NCI-H2171 (cell line): ENCODE data around the gene FGF14.
"Not testable (repeated sequence)": the region's sequence is repeated elsewhere in the genome, so short reads cannot be mapped to it uniquely, and the experiment has no call there.

ENCODE experiments used
- DNase-seq: peaks from one replicate; lab custom pipeline; 2025; lab: John Stamatoyannopoulos, UW

FGF14 gene

GRCh38 chr13:102195566-102196462, 206.0 kb downstream of the FGF14 start:
- no peak for DNase-seq

GRCh38 chr13:102192858-102193257, 209.0 kb downstream of the FGF14 start:
- DNase-seq = no peak

- no peak for DNase-seq
Measured at GRCh38 chr13:102191951-102192502, 209.8 kb downstream of the FGF14 start.

DNA sequence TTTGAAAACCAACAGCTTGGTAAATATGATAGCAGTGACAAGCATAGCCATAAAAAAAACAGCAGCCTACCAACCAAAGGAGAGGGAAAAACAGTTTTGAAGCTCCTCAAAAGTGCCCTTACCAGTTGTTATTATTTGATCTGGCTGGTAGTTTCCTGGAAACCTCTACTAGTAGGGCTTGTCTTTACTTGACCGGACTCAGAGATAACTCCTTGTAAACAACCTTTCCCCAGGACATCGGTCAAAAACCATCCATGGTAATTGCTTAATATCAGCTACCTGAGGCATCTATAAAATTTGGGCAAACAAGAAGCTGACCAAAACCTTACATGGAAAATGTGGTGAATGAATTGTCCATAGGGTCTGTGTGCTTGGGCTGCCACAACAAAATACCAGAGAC, 210.9 kb downstream of the FGF14 start:
- no peak for DNase-seq

DNA sequence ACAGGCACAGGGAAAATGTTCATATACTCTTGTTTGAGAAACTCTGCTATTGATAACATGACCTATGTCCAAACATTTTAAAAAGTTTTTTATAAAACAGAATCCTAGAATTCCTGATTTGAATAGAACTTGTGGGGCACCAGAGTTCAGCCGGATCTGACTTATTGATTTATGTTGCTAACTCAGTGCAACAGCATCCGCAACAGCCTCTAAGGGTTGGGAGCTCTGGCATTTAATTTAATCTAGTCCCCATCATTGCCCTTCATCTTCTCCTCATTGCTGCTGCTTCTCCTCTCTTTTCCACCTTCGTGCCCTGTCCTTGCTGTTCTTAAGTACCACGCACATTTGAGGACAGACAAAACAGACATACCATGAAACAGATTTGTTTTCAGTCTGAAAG, 214.5 kb downstream of the FGF14 start:
- DNase-seq = no peak

DNA sequence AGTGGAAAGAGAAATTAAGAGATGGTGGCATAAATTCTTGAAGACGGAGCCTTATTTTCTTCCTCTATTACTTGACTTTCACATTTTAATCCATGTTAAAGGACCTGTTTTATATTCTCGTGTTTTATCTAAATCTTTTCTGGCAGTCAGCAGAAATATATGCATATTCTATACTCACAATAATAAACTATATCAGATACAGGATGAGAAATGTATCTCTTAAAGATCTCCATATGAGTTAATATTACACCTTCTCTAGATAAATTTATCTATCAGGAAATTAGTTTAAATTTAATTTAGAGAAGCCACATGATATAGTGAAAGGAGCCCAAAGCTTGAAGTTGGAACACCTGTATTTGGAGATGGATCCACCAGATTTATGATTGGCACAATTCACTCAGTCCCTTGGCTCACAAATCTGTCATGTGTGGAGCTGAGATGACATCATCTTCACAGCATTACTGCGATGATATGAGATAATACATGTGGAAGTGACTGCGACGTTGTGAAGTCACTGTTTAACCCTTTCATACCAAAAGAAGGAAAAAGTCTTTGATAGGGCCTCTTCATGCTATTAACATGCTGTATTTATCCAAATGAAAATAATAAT, 216.4 kb downstream of the FGF14 start:
- no peak for DNase-seq

- no peak for DNase-seq
Measured at GRCh38 chr13:102183509-102184182, 218.2 kb downstream of the FGF14 start.

DNA sequence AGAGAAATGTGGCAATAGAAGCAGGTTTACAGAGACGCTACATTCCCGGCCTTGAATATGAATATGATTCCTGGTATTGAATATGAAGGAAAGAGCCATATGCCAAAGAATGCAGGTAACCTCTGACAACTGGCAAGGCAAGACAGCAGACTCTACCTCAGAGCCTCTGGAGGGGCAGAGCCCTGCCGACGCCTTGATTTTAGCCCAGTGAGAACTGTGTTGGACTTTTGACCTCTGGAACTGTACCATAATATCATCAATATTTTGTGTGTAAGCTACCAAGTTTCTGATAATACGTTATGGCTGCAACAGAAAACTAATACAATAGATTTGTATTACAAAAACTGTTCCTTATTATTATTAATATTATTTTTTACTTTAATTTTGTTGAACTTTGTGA, 219.7 kb downstream of the FGF14 start:
- DNase-seq = no peak

- no peak for DNase-seq
Measured at GRCh38 chr13:102177431-102177830, 224.4 kb downstream of the FGF14 start.

- no peak for DNase-seq
Measured at GRCh38 chr13:102176846-102177245, 225.0 kb downstream of the FGF14 start.

GRCh38 chr13:102172406-102172805, 229.4 kb downstream of the FGF14 start:
- no peak for DNase-seq

DNA sequence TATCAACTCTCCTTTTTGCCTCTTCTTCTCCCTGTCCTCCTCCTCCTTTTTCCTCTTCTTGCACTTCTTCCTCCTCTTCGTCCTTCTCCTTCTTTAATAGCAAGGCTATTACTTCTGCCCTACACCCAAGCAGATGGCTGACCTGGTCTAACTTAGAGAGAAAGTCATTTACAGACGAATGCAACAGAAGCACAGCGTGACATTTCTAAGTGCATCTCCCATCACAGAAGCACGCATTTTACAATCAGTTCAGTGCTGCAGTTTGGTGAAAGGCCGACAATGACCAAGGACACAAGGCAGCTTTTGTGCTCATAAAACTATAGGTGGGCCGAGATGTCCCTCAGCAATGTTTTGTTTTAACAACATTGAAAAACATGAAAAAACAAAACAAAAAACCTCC, 231.5 kb downstream of the FGF14 start:
- no peak for DNase-seq

- no peak for DNase-seq
Measured at GRCh38 chr13:102169471-102170015, 232.3 kb downstream of the FGF14 start.

DNA sequence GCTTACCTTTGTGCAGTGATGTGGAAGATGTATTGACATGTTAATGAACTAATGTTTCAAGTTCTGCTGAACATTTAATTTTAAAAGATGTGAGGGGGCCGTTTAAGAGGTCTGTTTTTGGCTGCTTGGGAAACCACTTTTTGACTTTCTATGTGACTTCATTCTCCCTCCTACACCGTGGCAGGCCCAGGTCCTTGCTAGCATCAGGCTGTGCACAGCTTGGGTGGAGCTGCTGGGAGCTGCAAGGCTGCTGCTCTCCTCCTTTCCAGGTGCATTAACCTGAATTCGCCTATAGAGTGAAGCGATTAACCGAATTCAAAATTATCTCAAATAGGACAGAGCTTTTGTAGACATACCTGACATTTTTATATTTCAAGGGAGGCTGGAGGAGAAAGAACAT, 249.1 kb downstream of the FGF14 start:
- DNase-seq = no peak

- no peak for DNase-seq
Measured at GRCh38 chr13:102147353-102147752, 254.5 kb downstream of the FGF14 start.

- DNase-seq = no peak
Measured at GRCh38 chr13:102145750-102146149, 256.1 kb downstream of the FGF14 start.

DNA sequence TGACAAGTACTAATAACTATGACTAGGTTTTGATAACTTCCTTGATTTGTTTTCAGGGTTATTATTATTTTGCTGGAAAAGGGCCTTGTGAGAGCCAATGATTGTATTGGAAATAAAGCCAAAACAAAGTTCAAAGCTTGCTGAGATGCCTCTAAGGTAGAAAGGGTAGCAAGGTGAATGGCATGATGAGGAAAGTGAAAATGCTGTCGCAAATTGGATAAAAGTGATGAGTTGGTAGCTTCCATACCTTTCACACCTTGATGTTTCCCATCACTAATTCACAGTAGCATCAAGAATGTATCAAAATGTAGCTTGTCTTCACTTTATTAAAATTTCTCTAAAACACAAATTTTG, 259.4 kb downstream of the FGF14 start:
- no peak for DNase-seq

- peak; percentile 28 for DNase-seq
Measured at GRCh38 chr13:102141625-102142472, 260.0 kb downstream of the FGF14 start.

DNA sequence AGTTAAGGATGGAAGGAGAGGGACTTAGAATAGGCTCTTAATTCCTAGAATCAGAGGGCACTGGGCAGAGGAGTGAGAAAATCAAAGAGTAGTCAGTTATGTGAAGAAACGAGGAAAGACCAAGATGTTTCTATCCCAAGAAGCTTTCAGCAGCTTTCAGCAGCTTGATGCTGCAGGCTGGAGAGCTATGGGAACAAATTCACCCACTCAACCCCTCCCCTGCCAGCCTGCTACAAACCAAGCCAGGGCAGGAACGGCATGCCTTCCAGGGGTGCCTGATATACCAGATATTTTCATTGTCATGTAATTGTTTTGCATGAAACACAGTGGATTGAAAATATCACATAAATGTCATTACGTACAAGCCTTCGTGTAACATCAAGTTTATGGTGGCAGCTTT, 262.2 kb downstream of the FGF14 start:
- DNase-seq = no peak

DNA sequence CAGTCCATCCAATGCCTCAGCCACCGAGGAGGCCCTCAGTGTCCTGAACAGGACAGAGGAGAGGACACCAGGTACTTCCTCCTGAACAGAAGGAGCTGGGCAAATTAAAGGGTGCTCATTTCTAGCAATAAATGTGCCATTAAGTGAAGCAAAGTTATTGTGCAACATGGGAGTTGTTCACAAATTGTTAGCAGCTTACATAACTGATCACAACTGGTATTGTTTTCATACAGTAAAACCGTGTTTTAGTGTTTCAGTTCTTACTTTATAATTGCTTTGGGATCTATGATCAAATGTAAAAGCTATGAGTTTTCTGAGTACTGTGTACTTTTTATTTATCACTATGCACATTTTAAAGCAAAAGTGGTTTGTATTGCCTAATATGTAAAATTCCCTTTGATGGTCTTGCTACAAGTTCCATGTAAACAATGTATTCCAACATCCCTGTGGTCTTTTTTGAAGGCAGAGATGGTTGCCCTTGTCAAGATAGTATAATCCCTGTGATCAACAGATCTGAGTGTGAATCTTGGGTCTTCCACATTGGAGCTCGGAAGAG, 263.1 kb downstream of the FGF14 start:
- DNase-seq = no peak

DNA sequence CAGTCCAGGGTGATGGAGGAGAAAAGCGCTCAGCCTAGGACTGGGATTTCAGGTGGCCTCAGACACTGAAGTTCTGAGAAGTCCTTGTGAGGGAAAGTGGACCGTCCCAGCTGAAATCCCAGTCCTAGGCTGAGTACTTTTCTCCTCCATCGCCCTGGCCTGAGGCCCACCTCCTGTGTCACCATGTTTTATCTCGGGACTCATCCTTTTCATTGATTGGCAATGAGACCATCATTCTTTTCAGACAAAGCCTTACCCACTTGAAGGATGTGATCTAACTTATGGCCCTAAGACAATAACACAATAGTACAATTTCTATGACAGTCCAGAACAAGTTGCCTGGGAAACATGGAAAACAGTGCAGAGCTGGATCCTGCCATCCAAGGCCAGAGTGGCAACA, 263.9 kb downstream of the FGF14 start:
- DNase-seq = not testable (repeated sequence)
